LHCN-M2 (cell line): ENCODE results near the gene ADCYAP1. TPM values are rescaled to one million over a fixed set of nuclear protein-coding genes. Genes with fewer than 3 reads are reported as not detected.
A peak's percentile ranks its signal among the peaks of the same experiment; 100 is the strongest.

Experiments
- DNase-seq: peaks from one replicate; pipeline ENCODE4 v3.0.0-alpha.2; 2012; ENCODE audit warnings: low read depth
- total RNA-seq: library from RNA; depleted of rRNA; stranded (reverse); fragments of >200 nt; gene quantifications from 2 replicates; pipeline ENCODE4 v1.2.3, GENCODE V29; 2014

The ADCYAP1 gene
- total RNA-seq, 1 experiment from 2014 or later, result not detected

- DNase-seq, result no peak
Measured at GRCh38 chr18:908758-909724, 4.4 kb downstream of the ADCYAP1 start.

- no peak for DNase-seq
Measured at GRCh38 chr18:910247-910646, 5.6 kb downstream of the ADCYAP1 start.

- DNase-seq, result no peak
Measured at GRCh38 chr18:911025-911424, 6.4 kb downstream of the ADCYAP1 start.

- DNase-seq, result no peak
Measured at GRCh38 chr18:911486-911885, 6.8 kb downstream of the ADCYAP1 start.

- DNase-seq, result no peak
Measured at GRCh38 chr18:916562-916961, 11.9 kb downstream of the ADCYAP1 start.

- DNase-seq, result no peak
Measured at GRCh38 chr18:919078-919477, 14.4 kb downstream of the ADCYAP1 start.

GRCh38 chr18:923144-923866, 18.6 kb downstream of the ADCYAP1 start:
- no peak for DNase-seq

- no peak for DNase-seq
Measured at GRCh38 chr18:924987-925386, 20.3 kb downstream of the ADCYAP1 start.

- DNase-seq, result no peak
Measured at GRCh38 chr18:926946-927345, 22.3 kb downstream of the ADCYAP1 start.

GRCh38 chr18:933082-933481, 28.4 kb downstream of the ADCYAP1 start:
- DNase-seq, result no peak

GRCh38 chr18:934518-935133, 30.0 kb downstream of the ADCYAP1 start:
- no peak for DNase-seq

GRCh38 chr18:936941-937340, 32.3 kb downstream of the ADCYAP1 start:
- no peak for DNase-seq

- no peak for DNase-seq
Measured at GRCh38 chr18:939166-939565, 34.5 kb downstream of the ADCYAP1 start.

GRCh38 chr18:939958-940357, 35.3 kb downstream of the ADCYAP1 start:
- no peak for DNase-seq

GRCh38 chr18:941331-941730, 36.7 kb downstream of the ADCYAP1 start:
- no peak for DNase-seq

- DNase-seq, result peak; percentile 51
Measured at GRCh38 chr18:944440-944839, 39.8 kb downstream of the ADCYAP1 start.

GRCh38 chr18:949724-950631, 45.3 kb downstream of the ADCYAP1 start:
- no peak for DNase-seq

- DNase-seq, result no peak
Measured at GRCh38 chr18:950882-951495, 46.3 kb downstream of the ADCYAP1 start.

GRCh38 chr18:955384-956066, 50.9 kb downstream of the ADCYAP1 start:
- DNase-seq, result no peak

GRCh38 chr18:957829-958228, 53.2 kb downstream of the ADCYAP1 start:
- DNase-seq, result no peak
